ENCODE data around the gene SERF2. TPM values are rescaled to one million over a fixed set of nuclear protein-coding genes. Genes with fewer than 3 reads are reported as not detected.

The SERF2 gene
- polyA plus RNA-seq, 1 donor from 2014 or later, result 726 TPM

GRCh38 chr15:43789409-43789808, 2.7 kb upstream of the SERF2 start:
- TF ChIP-seq POLR2AphosphoS5 (IDR thresholded peaks at IDR 0.05), result no peak
- TF ChIP-seq TAF1 (IDR thresholded peaks at IDR 0.05; ENCODE audit: low read depth), result no peak
- H2AFZ ChIP-seq (ENCODE audit: low read depth, low read length), result no peak overlapping the region
- no peak overlapping the region for H3K4me3 ChIP-seq (ENCODE audit: low read length)
- no peaks in the 10 kb centered on the region for H3F3A ChIP-seq (ENCODE audit: insufficient read depth, low read length, poor library complexity, severe bottlenecking)
- no peaks in the 10 kb centered on the region for H3K27me3 ChIP-seq (ENCODE audit: insufficient read depth, low read depth, low read length)
- no peaks in the 10 kb centered on the region for H3K9me2 ChIP-seq (ENCODE audit: insufficient read depth, low read length)
- H4K20me1 ChIP-seq (ENCODE audit: insufficient read depth), result no peaks in the 10 kb centered on the region
- no peaks in the 10 kb centered on the region for H3K9me3 ChIP-seq (ENCODE audit: low read length)
- H3K9ac ChIP-seq (ENCODE audit: low read length), result no peak overlapping the region
- no peak overlapping the region for H3K4me2 ChIP-seq (ENCODE audit: low read length)
- peaks cover 13% of the 10 kb centered on the region for H3K79me2 ChIP-seq (replicated peaks; ENCODE audit: insufficient read depth, low read length)
- no peak overlapping the region for H3K27ac ChIP-seq (ENCODE audit: low read length)
- H3K36me3 ChIP-seq (ENCODE audit: insufficient read depth, low read length), result peaks cover 4% of the 10 kb centered on the region

- no peaks in the 10 kb centered on the region for H3K27me3 ChIP-seq (ENCODE audit: insufficient read depth, low read depth, low read length)
- H3K9ac ChIP-seq (ENCODE audit: low read length), result peak overlapping the region; percentile 99
- peak overlapping the region; percentile 91 for H3K4me2 ChIP-seq (ENCODE audit: low read length)
- TF ChIP-seq CTCF (IDR thresholded peaks at IDR 0.05; ENCODE audit: poor library complexity, severe bottlenecking) (no peak), EP300 (conservative IDR thresholded peaks at IDR 0.05; ENCODE audit: poor library complexity, severe bottlenecking) (no peak), EZH2 (IDR thresholded peaks at IDR 0.05; ENCODE audit: borderline replicate concordance, insufficient read depth, low read length, poor library complexity, severe bottlenecking) (no peak)
- peak overlapping the region; percentile 97 for H3K27ac ChIP-seq (ENCODE audit: low read length)
- peaks cover 13% of the 10 kb centered on the region for H3K79me2 ChIP-seq (replicated peaks; ENCODE audit: insufficient read depth, low read length)
- H3K9me2 ChIP-seq (ENCODE audit: insufficient read depth, low read length), result no peaks in the 10 kb centered on the region
- no peaks in the 10 kb centered on the region for H3K9me3 ChIP-seq (ENCODE audit: low read length)
- H3F3A ChIP-seq (ENCODE audit: insufficient read depth, low read length, poor library complexity, severe bottlenecking), result no peaks in the 10 kb centered on the region
- H2AFZ ChIP-seq (ENCODE audit: low read depth, low read length), result peak overlapping the region; percentile 97
- H3K4me3 ChIP-seq (ENCODE audit: low read length), result peak overlapping the region; percentile 96
- H4K20me1 ChIP-seq (ENCODE audit: insufficient read depth), result no peaks in the 10 kb centered on the region
- peaks cover 10% of the 10 kb centered on the region for H3K36me3 ChIP-seq (ENCODE audit: insufficient read depth, low read length)
These were observed 799 bp downstream of the SERF2 start for GRCh38 chr15:43792761-43793476.

- Histone ChIP-seq H3K27ac (ENCODE audit: low read length) (no peak overlapping the region), H4K20me1 (ENCODE audit: insufficient read depth) (no peaks in the 10 kb centered on the region), H3K4me2 (ENCODE audit: low read length) (peak overlapping the region; percentile 91), H3F3A (ENCODE audit: insufficient read depth, low read length, poor library complexity, severe bottlenecking) (no peaks in the 10 kb centered on the region), H3K9ac (ENCODE audit: low read length) (peak overlapping the region; percentile 99), H3K27me3 (ENCODE audit: insufficient read depth, low read depth, low read length) (no peaks in the 10 kb centered on the region), H3K4me3 (ENCODE audit: low read length) (peak overlapping the region; percentile 96), H3K79me2 (replicated peaks; ENCODE audit: insufficient read depth, low read length) (peaks cover 13% of the 10 kb centered on the region), H3K36me3 (ENCODE audit: insufficient read depth, low read length) (peaks cover 10% of the 10 kb centered on the region), H3K9me3 (ENCODE audit: low read length) (no peaks in the 10 kb centered on the region), H2AFZ (ENCODE audit: low read depth, low read length) (no peak overlapping the region), H3K9me2 (ENCODE audit: insufficient read depth, low read length) (no peaks in the 10 kb centered on the region)
- TF ChIP-seq RAD21 (conservative IDR thresholded peaks at IDR 0.05), result no peak
- no peak for TF ChIP-seq CTCF (IDR thresholded peaks at IDR 0.05; ENCODE audit: poor library complexity, severe bottlenecking)
- no peak for TF ChIP-seq EZH2 (IDR thresholded peaks at IDR 0.05; ENCODE audit: borderline replicate concordance, insufficient read depth, low read length, poor library complexity, severe bottlenecking)
- TF ChIP-seq MXI1 (conservative IDR thresholded peaks at IDR 0.05; ENCODE audit: poor library complexity, severe bottlenecking), result no peak
- no peak for TF ChIP-seq REST (IDR thresholded peaks at IDR 0.05; ENCODE audit: borderline replicate concordance)
- TF ChIP-seq TAF1 (IDR thresholded peaks at IDR 0.05; ENCODE audit: low read depth), result no peak
These were observed 1.5 kb downstream of the SERF2 start for GRCh38 chr15:43793647-43794046.

All from neural cell (in vitro differentiated cells).